HG03342 (cell line): ENCODE results near the gene DCAF11.
A peak's percentile ranks its signal among the peaks of the same experiment; 100 is the strongest.
"Not testable (repeated sequence)": the region's sequence is repeated elsewhere in the genome, so short reads cannot be mapped to it uniquely, and the experiment has no call there.

ENCODE experiments used
- ATAC-seq: cut with Tn5 transposase; IDR thresholded peaks from one replicate; pipeline ENCODE4 v1.9.1; 2021; ENCODE audit warnings: mild to moderate bottlenecking, moderate library complexity; ENCODE audit not compliant: unreplicated experiment

Gene DCAF11

GRCh38 chr14:24095271-24096068 lies 19.1 kb upstream of the DCAF11 start:
- peak; percentile 71 for ATAC-seq

GRCh38 chr14:24096545-24097181 lies 17.9 kb upstream of the DCAF11 start:
- no peak for ATAC-seq

- ATAC-seq, result no peak
Observed at GRCh38 chr14:24098229-24098926, 16.2 kb upstream of the DCAF11 start.

- ATAC-seq, result no peak
Observed at GRCh38 chr14:24098927-24099813, 15.4 kb upstream of the DCAF11 start.

GRCh38 chr14:24100197-24100981 lies 14.2 kb upstream of the DCAF11 start:
- ATAC-seq, result no peak

GRCh38 chr14:24100982-24101494 lies 13.5 kb upstream of the DCAF11 start:
- no peak for ATAC-seq

- no peak for ATAC-seq
Observed at GRCh38 chr14:24102357-24103048, 12.1 kb upstream of the DCAF11 start.

- no peak for ATAC-seq
Observed at GRCh38 chr14:24103451-24103850, 11.1 kb upstream of the DCAF11 start.

GRCh38 chr14:24105609-24106239 lies 8.9 kb upstream of the DCAF11 start:
- not testable (repeated sequence) for ATAC-seq

- ATAC-seq, result no peak
Observed at GRCh38 chr14:24106672-24107271, 7.8 kb upstream of the DCAF11 start.

- ATAC-seq, result peak; percentile 22
Observed at GRCh38 chr14:24108336-24108874, 6.2 kb upstream of the DCAF11 start.

- ATAC-seq, result no peak
Observed at GRCh38 chr14:24110060-24110459, 4.5 kb upstream of the DCAF11 start.

GRCh38 chr14:24110523-24110922 lies 4.1 kb upstream of the DCAF11 start:
- no peak for ATAC-seq

- ATAC-seq, result no peak
Observed at GRCh38 chr14:24113379-24113800, 1.2 kb upstream of the DCAF11 start.

GRCh38 chr14:24113801-24114531 lies 611 bp upstream of the DCAF11 start:
- ATAC-seq, result peak; percentile 25

- no peak for ATAC-seq
Observed at GRCh38 chr14:24115422-24116127, 998 bp downstream of the DCAF11 start.
